Left renal pelvis (tissue), 4 donors: ENCODE measurements around the gene LIG1. TPM values are rescaled to one million over a fixed set of nuclear protein-coding genes. Genes with fewer than 3 reads are reported as not detected.

Source experiments
- DNase-seq, 4 donors: peaks; one replicate each; pipeline ENCODE4 v3.0.0-alpha.2; 2013; ENCODE audit warnings: low read depth in 4 of 4, low spot score in 3 of 4
- polyA plus RNA-seq, 4 donors: library from polyadenylated mRNA; unstranded; fragments of 120-200 nt; gene quantifications; one replicate each; pipeline ENCODE4 v1.2.1, GENCODE V29; 2013; ENCODE audit not compliant: insufficient read length in 4 of 4

The LIG1 gene
- 10 to 100 TPM; 45.5 to 69.6 (median 60.7) TPM for polyA plus RNA-seq

DNA sequence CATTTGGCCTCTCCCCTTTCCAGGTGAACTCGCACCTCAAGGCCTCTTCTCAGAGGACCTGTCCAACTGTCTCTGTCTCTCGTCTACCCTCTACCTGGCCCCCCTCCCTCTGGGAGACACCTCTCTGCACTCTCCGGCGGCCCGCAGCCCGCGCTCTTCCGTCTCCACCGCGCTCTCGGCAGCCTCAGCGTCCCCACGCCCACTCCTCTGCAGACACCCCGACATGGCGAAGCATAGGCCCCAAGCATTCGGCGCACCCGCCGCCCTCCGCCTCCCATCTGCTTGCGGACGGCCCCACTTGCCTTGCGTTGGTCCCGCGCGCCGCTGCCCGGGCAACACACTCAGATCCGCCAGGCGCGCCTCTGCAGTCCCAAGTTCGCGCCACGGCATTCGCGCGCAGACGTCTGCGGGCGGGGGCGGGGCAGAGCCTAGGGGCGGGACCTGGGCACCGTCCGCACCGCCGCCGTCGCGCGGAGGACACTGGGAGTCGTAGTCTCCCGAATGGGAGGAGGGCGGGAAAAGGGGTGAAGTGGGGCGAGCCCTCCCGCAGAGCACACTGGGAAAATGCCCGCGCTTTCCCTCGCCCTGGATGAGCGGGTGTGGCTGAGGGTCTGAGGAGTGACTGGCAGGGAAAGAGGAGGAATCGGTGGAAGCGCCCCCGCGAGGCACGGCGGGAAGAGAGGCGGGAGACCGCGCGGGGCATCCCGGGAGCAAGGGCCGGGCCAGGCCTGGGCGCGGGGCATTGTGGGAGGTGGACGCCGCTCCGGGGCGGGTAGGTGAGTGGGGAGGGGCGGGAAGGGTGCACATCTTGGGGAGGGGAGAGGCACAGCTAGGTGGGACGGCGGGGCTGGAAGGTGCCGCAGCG is at the start of gene LIG1, which contains the start of gene ZSWIM9:
TSS of gene LIG1 (minus strand) at position 406 of the 865 bp plus-strand sequence. CDS start 4,778 bp downstream, outside the sequence.
TSS of gene ZSWIM9 (plus strand) at position 742 of the 865 bp plus-strand sequence. CDS start 1,123 bp downstream, outside the sequence.
- DNase-seq = peak; percentile 88 to 93 (median 89)

DNA sequence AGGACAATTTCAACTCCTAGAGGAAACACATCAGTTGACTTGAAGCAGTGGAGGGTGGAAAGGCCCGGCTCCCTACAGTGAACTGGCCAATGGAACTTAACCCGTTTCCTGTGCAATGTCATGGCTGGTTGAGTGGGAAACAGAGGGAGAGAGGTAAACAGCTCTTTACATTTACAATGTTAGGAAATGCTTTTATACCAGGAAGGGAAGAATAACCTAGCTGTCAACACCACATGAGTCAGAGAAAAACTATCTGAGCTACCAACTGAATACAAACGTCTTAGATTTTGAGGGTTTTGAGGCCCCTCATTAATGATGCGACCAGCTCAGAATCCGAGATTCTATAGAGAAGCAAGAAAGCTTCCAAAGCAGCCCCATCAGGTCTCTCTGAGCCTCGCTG is 48.9 kb upstream of the LIG1 start:
- no peak for DNase-seq

DNA sequence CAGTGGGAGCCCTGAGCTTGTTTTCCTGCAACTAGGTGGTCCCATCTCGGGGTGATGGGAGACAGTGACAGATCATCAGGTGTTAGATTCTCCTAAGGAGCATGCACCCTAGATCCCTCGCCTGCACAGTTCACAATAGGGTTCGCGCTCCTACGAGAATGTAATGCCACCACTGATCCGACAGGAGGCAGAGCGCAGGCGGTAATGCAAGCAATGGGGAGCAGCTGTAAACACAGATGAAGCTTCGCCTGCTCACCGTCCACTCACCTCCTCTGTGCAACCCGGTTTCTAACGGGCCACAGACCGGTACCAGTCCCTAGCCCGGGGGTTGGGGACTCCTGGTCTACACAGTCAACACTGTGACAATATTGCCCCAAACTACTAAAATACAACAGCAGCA is 46.8 kb upstream of the LIG1 start:
- no peak for DNase-seq

DNA sequence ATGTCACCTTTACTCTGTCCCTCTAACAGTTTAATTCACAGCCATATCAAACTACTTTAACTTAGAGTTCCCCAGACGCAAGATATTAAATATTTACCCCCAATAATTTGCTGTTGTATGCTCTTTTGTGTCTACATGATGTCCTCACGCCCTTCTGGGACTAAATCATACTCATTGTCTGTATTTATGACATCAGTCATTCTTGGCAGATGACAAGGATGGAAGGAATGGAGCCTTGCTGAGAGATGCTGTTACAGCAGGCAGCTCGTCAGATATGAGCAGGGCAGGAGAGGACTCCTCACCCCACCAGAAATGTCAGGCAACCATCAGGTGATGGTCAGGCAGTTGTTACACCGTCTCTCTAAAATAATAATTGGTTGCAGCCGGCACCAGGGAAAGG is 43.8 kb upstream of the LIG1 start:
- no peak for DNase-seq

GRCh38 chr19:48210005-48210404 is 39.9 kb upstream of the LIG1 start:
- no peak for DNase-seq

DNA sequence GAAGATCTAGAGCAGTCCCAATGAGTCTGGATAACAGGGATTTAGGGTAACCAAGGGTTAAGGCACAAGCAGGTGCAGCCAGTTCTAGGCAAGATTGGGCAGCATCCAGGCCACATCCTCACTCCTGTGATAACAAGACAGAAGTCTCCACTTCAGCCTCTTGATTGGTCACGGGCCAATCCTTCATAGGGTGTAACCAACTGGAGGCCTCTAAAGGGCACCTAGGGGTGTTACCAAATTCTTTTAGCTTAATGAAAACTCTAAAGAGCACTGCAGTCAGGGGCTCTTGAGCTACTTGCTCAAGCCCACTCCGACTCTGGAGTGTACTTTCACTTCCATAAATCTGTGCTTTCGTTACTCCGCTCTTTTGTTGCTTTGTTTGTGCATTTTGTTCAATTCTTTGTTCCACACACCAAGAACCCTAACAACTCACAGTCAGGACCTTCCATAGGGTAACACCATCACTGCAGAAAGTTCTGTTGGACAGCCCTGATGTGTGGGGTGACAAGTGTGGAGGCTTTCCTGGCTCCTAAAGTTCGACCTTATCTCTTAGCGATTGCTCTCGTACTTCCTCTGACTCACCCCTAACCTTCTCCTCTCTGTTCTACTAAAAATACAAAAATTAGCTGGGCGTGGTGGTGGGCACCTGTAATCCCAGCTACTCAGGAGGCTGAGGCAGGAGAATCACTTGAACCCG is 36.4 kb upstream of the LIG1 start:
- DNase-seq = no peak

DNA sequence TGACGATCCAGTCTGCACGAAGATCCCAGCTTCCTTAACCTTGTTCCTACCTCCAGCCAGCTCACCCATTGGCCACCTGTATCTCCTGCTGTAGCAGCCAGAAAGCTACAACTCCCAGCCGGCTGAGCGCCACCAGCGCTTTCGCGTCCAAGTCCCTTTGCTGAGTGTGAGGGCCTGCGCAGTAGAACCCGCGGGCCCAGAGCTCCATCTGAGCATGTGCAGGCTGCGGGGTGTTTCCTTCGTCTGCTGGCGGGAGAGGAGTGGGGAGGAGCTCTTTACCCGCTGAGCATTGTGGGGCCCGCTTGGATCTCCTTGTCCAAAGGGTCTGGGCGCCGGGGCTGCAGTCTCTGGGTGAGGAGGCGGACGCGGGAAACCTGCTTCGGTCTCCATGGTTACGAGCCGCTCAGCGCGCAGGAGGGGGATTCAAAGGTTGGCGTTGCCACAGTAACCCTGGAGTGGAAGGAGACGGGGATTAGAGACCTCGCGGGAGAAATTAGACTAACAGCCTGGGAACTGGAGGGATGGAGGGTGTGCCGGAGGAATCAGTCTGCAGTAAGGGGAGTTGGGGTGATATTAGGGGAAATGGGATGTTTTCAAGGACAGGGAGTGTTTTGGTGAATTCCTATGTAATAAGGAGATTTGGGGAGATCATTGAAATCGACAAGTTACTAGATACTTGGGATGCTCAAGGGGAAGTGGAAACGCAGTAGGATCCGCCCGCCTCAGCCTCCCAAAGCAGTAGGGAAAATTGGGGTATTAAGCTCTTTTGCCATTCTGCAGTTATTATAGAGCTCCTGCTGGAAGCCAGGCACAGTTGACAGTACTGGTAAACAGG is 33.9 kb upstream of the LIG1 start:
- peak; percentile 90 to 96 (median 90) for DNase-seq

GRCh38 chr19:48203222-48203793 is 33.2 kb upstream of the LIG1 start:
- no peak for DNase-seq

GRCh38 chr19:48196933-48197665 is 27.0 kb upstream of the LIG1 start:
- no peak for DNase-seq

- DNase-seq = no peak
Measured at GRCh38 chr19:48196321-48196763, 26.2 kb upstream of the LIG1 start.

DNA sequence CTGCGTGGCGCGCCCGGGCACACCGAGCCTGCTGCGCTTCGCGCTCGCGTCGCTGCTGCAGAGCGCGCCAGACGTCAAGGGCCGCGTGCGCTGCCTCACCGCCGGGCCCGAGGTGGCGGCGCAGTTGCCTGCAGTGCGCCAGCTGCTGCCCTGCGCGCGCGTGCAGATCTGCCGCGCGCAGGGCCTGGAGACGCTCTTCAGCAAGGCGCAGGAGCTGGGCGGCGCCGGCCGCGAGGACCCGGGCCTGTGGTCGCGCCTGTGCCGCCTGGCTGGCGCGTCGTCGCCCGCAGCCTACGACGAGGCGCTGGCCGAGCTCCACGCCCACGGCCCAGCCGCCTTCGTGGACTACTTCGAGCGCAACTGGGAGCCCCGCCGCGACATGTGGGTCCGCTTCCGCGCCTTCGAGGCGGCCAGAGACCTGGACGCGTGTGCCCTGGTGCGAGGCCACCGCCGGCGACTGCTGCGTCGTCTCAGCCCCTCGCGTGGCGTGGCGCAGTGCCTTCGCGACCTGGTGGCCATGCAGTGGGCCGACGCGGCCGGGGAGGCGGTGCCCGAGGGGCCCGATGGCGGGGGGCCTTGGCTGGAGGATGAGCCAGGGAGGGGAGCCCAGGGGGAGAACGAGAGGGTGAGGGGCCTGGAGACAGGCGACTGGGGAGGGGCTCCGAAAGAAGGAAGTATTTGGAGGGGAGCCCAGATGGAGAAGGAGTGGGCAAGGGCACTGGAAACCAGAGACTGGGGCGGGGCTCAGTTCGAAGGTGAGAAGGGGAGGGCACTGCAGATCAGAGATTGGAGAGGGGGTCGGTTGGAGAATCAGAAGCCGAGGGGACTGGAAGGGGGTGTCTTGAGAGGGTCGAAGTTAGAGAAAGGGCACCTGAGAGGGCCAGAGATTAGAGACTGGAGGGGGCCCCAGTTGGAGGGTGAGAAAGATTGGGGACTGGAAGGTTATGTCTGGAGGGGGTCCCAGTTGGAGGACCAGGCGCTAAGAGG is 25.0 kb upstream of the LIG1 start:
- no peak for DNase-seq

DNA sequence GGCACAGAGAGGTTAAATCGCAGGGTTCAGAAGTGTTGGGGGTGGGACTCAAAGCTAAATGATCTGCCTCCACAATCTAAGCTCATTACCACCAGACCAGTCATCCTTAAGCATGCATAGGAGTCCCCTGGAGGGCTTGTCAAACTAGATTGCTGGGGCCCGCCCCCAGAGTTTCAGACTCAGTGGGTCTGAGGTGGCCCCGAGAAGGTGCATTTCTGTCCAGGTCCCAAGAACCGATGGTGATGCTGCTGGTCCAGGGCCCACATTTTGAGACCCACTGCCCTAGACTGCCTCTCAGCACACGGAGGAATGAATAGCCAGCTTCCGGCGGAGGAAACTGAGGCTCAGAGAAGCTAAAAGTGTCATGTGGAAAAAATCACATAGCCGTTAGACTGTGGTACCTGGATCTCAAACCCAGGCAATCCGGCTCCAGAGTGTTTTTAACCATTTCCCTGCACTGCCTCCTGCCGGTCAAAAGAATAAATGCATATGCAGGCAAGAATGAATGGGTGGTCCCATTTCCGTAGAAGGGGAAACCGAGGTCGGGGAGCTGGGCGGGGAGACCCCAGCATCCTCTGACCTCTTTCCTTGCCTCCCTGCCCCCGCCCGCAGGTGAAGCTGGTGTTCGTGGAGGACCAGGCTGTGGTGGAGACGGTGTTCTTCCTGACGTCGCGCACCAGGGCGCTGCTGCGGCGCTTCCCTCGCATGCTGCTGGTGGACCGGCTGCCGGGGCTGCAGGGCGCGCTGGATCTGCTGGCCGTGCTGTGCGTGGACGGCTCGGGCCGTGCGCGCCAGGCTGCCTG is 24.1 kb upstream of the LIG1 start:
- DNase-seq = no peak

GRCh38 chr19:48192750-48193149 is 22.6 kb upstream of the LIG1 start:
- no peak for DNase-seq

- DNase-seq = no peak
Measured at GRCh38 chr19:48190885-48191284, 20.7 kb upstream of the LIG1 start.

GRCh38 chr19:48190288-48190884 is 20.2 kb upstream of the LIG1 start:
- DNase-seq = no peak

DNA sequence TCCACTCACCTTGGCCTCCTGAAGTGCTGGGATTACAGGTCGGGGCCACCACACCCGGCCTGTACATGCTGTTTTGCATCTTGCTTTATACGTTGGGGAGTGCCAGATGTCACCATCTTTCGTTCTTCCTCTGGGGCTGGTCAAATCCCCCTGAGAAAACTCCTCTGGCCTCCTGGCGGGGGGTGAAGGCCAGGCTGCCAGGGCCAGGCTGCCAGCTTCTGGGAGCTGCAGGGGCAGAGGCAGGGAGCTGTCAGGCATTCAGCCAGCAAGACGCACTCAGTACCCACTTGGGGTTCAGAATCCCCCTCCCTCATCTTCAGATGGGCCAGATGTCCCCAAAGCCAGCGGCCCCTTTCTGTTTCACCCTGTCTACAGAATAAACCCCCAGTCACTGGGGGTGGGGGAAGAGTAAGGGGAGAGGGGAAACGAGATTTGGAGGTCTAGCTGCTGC is 16.4 kb upstream of the LIG1 start:
- DNase-seq = no peak

GRCh38 chr19:48186015-48186414 is 15.9 kb upstream of the LIG1 start:
- no peak for DNase-seq
